GM12878 (cell line): Measurements from ENCODE around the gene TIMM50. TPM values are rescaled to one million over a fixed set of nuclear protein-coding genes. Genes with fewer than 3 reads are reported as not detected.

ENCODE experiments used
- ATAC-seq: fragments of 200-7000 bp; cut with Tn5 transposase; 3 replicates; pipeline ENCODE4 v1.9.1; 2020; ENCODE audit warnings: mild to moderate bottlenecking, moderate library complexity
- BruUV-seq: library from RNA; stranded (reverse); fragments of 400-500 nt; replicated peaks from 2 replicates; lab custom pipeline; 2021; lab: Mats Ljungman, UMichigan
- CTCF ChIA-PET: fragments of 300-600 bp; sonication (Branson Sonifier 250); formaldehyde crosslinking; extraction: SDS; loops from one replicate; lab custom pipeline; 2021; ENCODE audit warnings: inconsistent platforms; lab: Yijun Ruan, JAX
- POLR2A ChIA-PET: fragments of 350-600 bp; formaldehyde crosslinking; extraction: SDS; loops from one replicate; lab custom pipeline; 2021; ENCODE audit warnings: inconsistent platforms; lab: Charles Lee
- RAD21 ChIA-PET: fragments of 300-600 bp; sonication (Branson Sonifier 250); formaldehyde crosslinking; loops from one replicate; lab custom pipeline; 2023; ENCODE audit warnings: antibody characterized with exemption; ENCODE audit not compliant: unreplicated experiment; lab: Charles Lee
- SMC1A ChIA-PET: fragments of 300-600 bp; sonication (Branson Sonifier 250); formaldehyde crosslinking; loops from one replicate; lab custom pipeline; 2023; ENCODE audit not compliant: unreplicated experiment, uncharacterized antibody; lab: Charles Lee
- DNase-seq: peaks from one replicate; pipeline ENCODE4 v3.0.0-alpha.2; 2011; ENCODE audit warnings: low read depth, low spot score
- FAIRE-seq: peaks from 3 replicates; lab custom pipeline; 2011; peaks lifted over from hg19 to GRCh38; lab: Jason Lieb, UNC
- H2AFZ ChIP-seq: 2 replicates; pipeline ENCODE4 v1.6.0; 2011; ENCODE audit warnings: low read depth, low read length, control low read depth; ENCODE audit not compliant: control insufficient read depth
- H3K27ac ChIP-seq: 2 replicates; pipeline ENCODE4 v1.5.1; 2011; ENCODE audit warnings: control low read depth; ENCODE audit not compliant: control insufficient read depth, insufficient read depth
- H3K27me3 ChIP-seq, 2 experiments: replicated peaks in 1 of 2; 2 replicates each; pipeline versions ENCODE4 v1.6.0 to v1.6.1; 2011; ENCODE audit warnings: low read length in 1 of 2; ENCODE audit not compliant: control insufficient read depth in 2 of 2, insufficient read depth in 2 of 2
- H3K36me3 ChIP-seq, 2 experiments: 2 replicates each; pipeline ENCODE4 v1.5.1; 2011; ENCODE audit warnings: low read length in 1 of 2; ENCODE audit not compliant: control insufficient read depth in 2 of 2, insufficient read depth in 2 of 2
- H3K4me1 ChIP-seq: 2 replicates; pipeline ENCODE4 v1.6.1; 2011; ENCODE audit warnings: mild to moderate bottlenecking, low read length, moderate library complexity, mixed read lengths; ENCODE audit not compliant: control insufficient read depth, insufficient read depth
- H3K4me2 ChIP-seq: 2 replicates; pipeline ENCODE4 v1.6.0; 2011; ENCODE audit warnings: control low read depth; ENCODE audit not compliant: control insufficient read depth, insufficient read depth
- H3K4me3 ChIP-seq: fragments of 200-600 bp; sonication (generic); 2 replicates; pipeline ENCODE4 v1.5.1; 2016
- H3K79me2 ChIP-seq: 2 replicates; pipeline ENCODE4 v1.6.0; 2011; ENCODE audit warnings: low read length; ENCODE audit not compliant: control insufficient read depth, insufficient read depth
- H3K9ac ChIP-seq: 2 replicates; pipeline ENCODE4 v1.8.0; 2011; ENCODE audit warnings: low read length, control low read depth, mixed read lengths; ENCODE audit not compliant: control insufficient read depth, insufficient read depth
- H3K9me3 ChIP-seq: replicated peaks from 3 replicates; pipeline ENCODE4 v1.5.1; 2011; ENCODE audit warnings: mild to moderate bottlenecking, low read length; ENCODE audit not compliant: control insufficient read depth, insufficient read depth
- H4K20me1 ChIP-seq: 2 replicates; pipeline ENCODE4 v1.6.0; 2011; ENCODE audit not compliant: control insufficient read depth, insufficient read depth
- BHLHE40 ChIP-seq, 2 experiments: fragments of 450-650 bp in 1 of 2; IDR thresholded peaks; 2 replicates each; pipeline ENCODE4 v1.6.1; 2011 to 2017; ENCODE audit warnings: low read depth in 2 of 2, borderline replicate concordance in 1 of 2, improper control_type of control experiment in 1 of 2, low read length in 1 of 2, mild to moderate bottlenecking in 1 of 2
- FOXK2 ChIP-seq: fragments of 450-650 bp; IDR thresholded peaks from 2 replicates; pipeline ENCODE4 v1.6.1; 2017; ENCODE audit warnings: mild to moderate bottlenecking, moderate library complexity
- IKZF1 ChIP-seq: fragments of 450-650 bp; conservative IDR thresholded peaks from 2 replicates; pipeline ENCODE4 v1.6.1; 2017; ENCODE audit warnings: antibody characterized with exemption, mild to moderate bottlenecking
- IKZF2 ChIP-seq, 2 experiments: fragments of 450-650 bp; IDR thresholded peaks; 2 replicates each; pipeline ENCODE4 v1.6.1; 2017; ENCODE audit warnings: mild to moderate bottlenecking in 2 of 2, moderate library complexity in 2 of 2
- NR2C2 ChIP-seq: IDR thresholded peaks from 2 replicates; pipeline ENCODE4 v1.6.1; 2011; ENCODE audit warnings: borderline replicate concordance, low read depth; ENCODE audit not compliant: control insufficient read depth, insufficient read length
- NR2F1 ChIP-seq: fragments of 450-650 bp; conservative IDR thresholded peaks from 2 replicates; pipeline ENCODE4 v1.6.1; 2017; ENCODE audit warnings: mild to moderate bottlenecking
- SMAD5 ChIP-seq: IDR thresholded peaks from 2 replicates; pipeline ENCODE4 v1.6.1; 2016; ENCODE audit warnings: antibody characterized with exemption, low read depth
- SMC3 ChIP-seq: IDR thresholded peaks from 2 replicates; pipeline ENCODE4 v1.6.1; 2011; ENCODE audit warnings: low read length, improper control_type of control experiment, borderline replicate concordance
- ZNF274 ChIP-seq: IDR thresholded peaks from one replicate; pipeline ENCODE4 v1.8.0; 2011; ENCODE audit not compliant: insufficient read length, insufficient read depth
- WGBS: methylation state at CpG from one replicate; pipeline ENCODE4 v1.1.6; 2016; ENCODE audit warnings: low lambda C conversion rate; ENCODE audit not compliant: insufficient replicate concordance, insufficient coverage; ENCODE audit errors: missing lambda C conversion rate; 5-methylcytosine and 5-hydroxymethylcytosine counted together
- in situ Hi-C: fragments of 300-500 bp; cut with MboI; formaldehyde crosslinking; loops from 9 replicates; pipeline ENCODE4 v1.14.3; 2018; ENCODE audit warnings: mixed read lengths
- intact Hi-C: fragments of 100-400 bp; cut with micrococcal nuclease; formaldehyde crosslinking; loops from one replicate; pipeline ENCODE4 v1.14.2; 2022; ENCODE audit not compliant: unreplicated experiment
- polyA plus RNA-seq, 11 experiments: library from polyadenylated mRNA; depleted of rRNA in 4 of 11; unstranded in 6 of 11; stranded (reverse) in 5 of 11; fragments of >200 nt; fragmentation: Nextera tagmentation in 4 of 11; fragmentation: Illumina TruSeq in 1 of 11; extraction: Ambion mirVana in 4 of 11; extraction: Trizol in 1 of 11; gene quantifications; 1 replicate in 1 of 11; 2 replicates in 10 of 11; pipeline versions ENCODE4 v1.2.1 to v1.2.3, GENCODE V29; 2011 to 2016; ENCODE audit warnings: inconsistent platforms in 2 of 11, missing spikeins in 2 of 11, low read depth in 1 of 11
- total RNA-seq, 4 experiments: library from RNA; depleted of rRNA in 3 of 4; stranded (reverse); fragments of >200 nt in 3 of 4; fragmentation: Illumina TruSeq in 1 of 4; extraction: Trizol in 1 of 4; gene quantifications; 2 replicates each; pipeline versions ENCODE4 v1.2.1 to v1.2.3, GENCODE V29; 2013 to 2021
- TF ChIP-seq, protein P1 (sequence below): fragments of 450-650 bp; IDR thresholded peaks from 2 replicates; pipeline ENCODE4 v1.6.1; 2016; ENCODE audit warnings: mild to moderate bottlenecking
- TF ChIP-seq, protein P2 (sequence below): fragments of 450-650 bp; formaldehyde crosslinking; IDR thresholded peaks from 2 replicates; pipeline ENCODE4 v1.4.0; 2020; ENCODE audit warnings: mild to moderate bottlenecking, moderate library complexity
- TF ChIP-seq, protein P3 (sequence below), 3 experiments: IDR thresholded peaks in 2 of 3; conservative IDR thresholded peaks in 1 of 3; 2 replicates each; pipeline ENCODE4 v1.5.1; 2011; ENCODE audit warnings: low read depth in 3 of 3, low read length in 3 of 3, mild to moderate bottlenecking in 3 of 3, control low read depth in 2 of 3, moderate library complexity in 2 of 3, inconsistent platforms in 1 of 3, mixed read lengths in 1 of 3; ENCODE audit not compliant: control insufficient read depth in 2 of 3, insufficient read depth in 1 of 3; ENCODE audit errors: extremely low read depth in 1 of 3

Gene TIMM50
- total and polyA plus RNA-seq, 10 of the 15 experiments (the other 5 are each of a cell fraction or from before 2014, with no cell fraction given) = 15.6 to 146 (median 101) TPM

DNA sequence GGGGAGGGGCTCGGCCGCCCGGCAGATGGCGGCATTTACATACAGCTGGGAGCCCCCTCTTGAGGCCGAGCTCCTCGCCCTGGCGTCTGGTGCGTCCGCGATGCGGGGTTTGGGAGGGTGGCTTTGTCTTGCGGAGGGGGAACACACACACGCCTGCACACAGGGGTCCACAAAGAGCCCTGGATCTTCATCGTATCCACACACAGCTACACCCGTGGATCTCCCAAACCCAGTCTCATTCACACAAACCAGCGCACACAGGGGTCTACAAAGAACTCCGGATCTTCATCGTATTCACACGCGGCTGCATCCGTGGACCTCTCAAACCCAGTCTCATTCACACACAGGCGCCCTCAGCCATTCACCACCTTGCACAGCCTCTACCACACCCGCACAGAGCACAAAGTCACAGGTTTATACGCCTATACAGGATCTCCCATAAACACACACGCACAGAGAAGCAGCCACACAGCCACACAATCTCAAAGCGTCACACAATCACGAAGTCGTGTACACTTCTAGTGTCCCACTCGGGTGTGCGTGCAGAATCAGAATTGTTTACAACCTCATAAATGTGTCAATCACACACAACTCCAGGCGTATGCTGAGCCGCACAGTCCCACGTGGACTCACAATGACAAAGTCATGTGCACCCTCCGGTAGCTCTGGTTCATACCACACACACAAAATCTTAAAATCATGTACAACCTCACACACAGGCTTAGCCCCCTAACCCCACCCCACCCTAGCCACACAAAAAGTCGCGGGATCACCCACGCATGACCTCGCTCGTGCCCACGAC lies 17.6 kb downstream of the TIMM50 start:
- POLR2A ChIA-PET = interaction anchor here (0.5 to 1.2 kb wide), 5 partner anchors 29 to 238 kb away, joined by 3 to 5 read pairs (median 3); no protein-coding TSS in a partner anchor
- no peaks in the 10 kb centered on the region; the same call in 2 of the 3 replicates for H3K9me3 ChIP-seq
- H3K27me3 ChIP-seq = peaks cover 0 to 19% of the 10 kb centered on the region in 2 experiments; a peak in 2 of 4 replicates
- H3K4me3 ChIP-seq = 0 out of 2 replicates have a peak overlapping the region, but pooled peaks have one; percentile 5
- peaks cover 10% of the 10 kb centered on the region for H3K4me1 ChIP-seq
- peak overlapping the region; percentile 89 for H3K4me2 ChIP-seq
- 2% methylated on average over 40 of the region's 40 CpGs for WGBS
- in situ Hi-C loops (no loop called here), intact Hi-C loops (loop anchor here (5.0 kb wide), 1 partner anchor 51 kb away; the partner anchor contains the start of gene SUPT5H)
- no peak overlapping the region for H3K27ac ChIP-seq
- CTCF ChIA-PET = interaction anchor here (0.6 to 2.9 kb wide), 18 partner anchors 10 to 400 kb away, joined by 3 to 19 read pairs (median 4); partner anchors contain the start of genes EID2B and PLEKHG2
- FAIRE-seq (no peak), ATAC-seq (peak; percentile 79), DNase-seq (no peak)
- H2AFZ ChIP-seq = no peak overlapping the region; the same call in 1 of the 2 replicates
- H4K20me1 ChIP-seq = no peaks in the 10 kb centered on the region
- H3K79me2 ChIP-seq = no peaks in the 10 kb centered on the region
- SMC1A ChIA-PET = interaction anchor here (0.6 to 3.0 kb wide), 12 partner anchors 13 to 107 kb away, joined by 3 to 11 read pairs (median 3); partner anchors contain the start of genes EID2B, MED29, PAF1 and RPS16
- RAD21 ChIA-PET = interaction anchor here (0.5 to 2.2 kb wide), 8 partner anchors 13 to 829 kb away, joined by 3 to 13 read pairs (median 4); partner anchors contain the start of gene EID2B
- H3K9ac ChIP-seq = no peak overlapping the region
- H3K36me3 ChIP-seq = no peaks in the 10 kb centered on the region
- no TSS peak for BruUV-seq
- TF ChIP-seq NR2C2 (no peak), IKZF1 (peak; percentile 35; the same call in 1 of the 2 replicates), NR2F1 (no peak; the same call in 1 of the 2 replicates), SMAD5 (no peak), BHLHE40 (IDR thresholded peaks at IDR 0.05; ENCODE audit: borderline replicate concordance in 1 of 2, low read depth in 2 of 2, low read length in 1 of 2) (peak; percentile 78 to 87; a peak in 3 of 4 replicates), IKZF2 (IDR thresholded peaks at IDR 0.05) (0 out of 4 replicates have a peak, but pooled peaks of 1 of the 2 experiments have one; percentile 21), FOXK2 (no peak), ZNF274 (no peak), SMC3 (peak; percentile 27; the same call in 1 of the 2 replicates)
- TF ChIP-seq, protein P1, sequence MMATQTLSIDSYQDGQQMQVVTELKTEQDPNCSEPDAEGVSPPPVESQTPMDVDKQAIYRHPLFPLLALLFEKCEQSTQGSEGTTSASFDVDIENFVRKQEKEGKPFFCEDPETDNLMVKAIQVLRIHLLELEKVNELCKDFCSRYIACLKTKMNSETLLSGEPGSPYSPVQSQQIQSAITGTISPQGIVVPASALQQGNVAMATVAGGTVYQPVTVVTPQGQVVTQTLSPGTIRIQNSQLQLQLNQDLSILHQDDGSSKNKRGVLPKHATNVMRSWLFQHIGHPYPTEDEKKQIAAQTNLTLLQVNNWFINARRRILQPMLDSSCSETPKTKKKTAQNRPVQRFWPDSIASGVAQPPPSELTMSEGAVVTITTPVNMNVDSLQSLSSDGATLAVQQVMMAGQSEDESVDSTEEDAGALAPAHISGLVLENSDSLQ = peak; percentile 88
- TF ChIP-seq, protein P2, sequence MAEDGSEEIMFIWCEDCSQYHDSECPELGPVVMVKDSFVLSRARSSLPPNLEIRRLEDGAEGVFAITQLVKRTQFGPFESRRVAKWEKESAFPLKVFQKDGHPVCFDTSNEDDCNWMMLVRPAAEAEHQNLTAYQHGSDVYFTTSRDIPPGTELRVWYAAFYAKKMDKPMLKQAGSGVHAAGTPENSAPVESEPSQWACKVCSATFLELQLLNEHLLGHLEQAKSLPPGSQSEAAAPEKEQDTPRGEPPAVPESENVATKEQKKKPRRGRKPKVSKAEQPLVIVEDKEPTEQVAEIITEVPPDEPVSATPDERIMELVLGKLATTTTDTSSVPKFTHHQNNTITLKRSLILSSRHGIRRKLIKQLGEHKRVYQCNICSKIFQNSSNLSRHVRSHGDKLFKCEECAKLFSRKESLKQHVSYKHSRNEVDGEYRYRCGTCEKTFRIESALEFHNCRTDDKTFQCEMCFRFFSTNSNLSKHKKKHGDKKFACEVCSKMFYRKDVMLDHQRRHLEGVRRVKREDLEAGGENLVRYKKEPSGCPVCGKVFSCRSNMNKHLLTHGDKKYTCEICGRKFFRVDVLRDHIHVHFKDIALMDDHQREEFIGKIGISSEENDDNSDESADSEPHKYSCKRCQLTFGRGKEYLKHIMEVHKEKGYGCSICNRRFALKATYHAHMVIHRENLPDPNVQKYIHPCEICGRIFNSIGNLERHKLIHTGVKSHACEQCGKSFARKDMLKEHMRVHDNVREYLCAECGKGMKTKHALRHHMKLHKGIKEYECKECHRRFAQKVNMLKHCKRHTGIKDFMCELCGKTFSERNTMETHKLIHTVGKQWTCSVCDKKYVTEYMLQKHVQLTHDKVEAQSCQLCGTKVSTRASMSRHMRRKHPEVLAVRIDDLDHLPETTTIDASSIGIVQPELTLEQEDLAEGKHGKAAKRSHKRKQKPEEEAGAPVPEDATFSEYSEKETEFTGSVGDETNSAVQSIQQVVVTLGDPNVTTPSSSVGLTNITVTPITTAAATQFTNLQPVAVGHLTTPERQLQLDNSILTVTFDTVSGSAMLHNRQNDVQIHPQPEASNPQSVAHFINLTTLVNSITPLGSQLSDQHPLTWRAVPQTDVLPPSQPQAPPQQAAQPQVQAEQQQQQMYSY (CRISPR knock-in tag) = no peak
- TF ChIP-seq, protein P3, sequence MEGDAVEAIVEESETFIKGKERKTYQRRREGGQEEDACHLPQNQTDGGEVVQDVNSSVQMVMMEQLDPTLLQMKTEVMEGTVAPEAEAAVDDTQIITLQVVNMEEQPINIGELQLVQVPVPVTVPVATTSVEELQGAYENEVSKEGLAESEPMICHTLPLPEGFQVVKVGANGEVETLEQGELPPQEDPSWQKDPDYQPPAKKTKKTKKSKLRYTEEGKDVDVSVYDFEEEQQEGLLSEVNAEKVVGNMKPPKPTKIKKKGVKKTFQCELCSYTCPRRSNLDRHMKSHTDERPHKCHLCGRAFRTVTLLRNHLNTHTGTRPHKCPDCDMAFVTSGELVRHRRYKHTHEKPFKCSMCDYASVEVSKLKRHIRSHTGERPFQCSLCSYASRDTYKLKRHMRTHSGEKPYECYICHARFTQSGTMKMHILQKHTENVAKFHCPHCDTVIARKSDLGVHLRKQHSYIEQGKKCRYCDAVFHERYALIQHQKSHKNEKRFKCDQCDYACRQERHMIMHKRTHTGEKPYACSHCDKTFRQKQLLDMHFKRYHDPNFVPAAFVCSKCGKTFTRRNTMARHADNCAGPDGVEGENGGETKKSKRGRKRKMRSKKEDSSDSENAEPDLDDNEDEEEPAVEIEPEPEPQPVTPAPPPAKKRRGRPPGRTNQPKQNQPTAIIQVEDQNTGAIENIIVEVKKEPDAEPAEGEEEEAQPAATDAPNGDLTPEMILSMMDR (IDR thresholded peaks at IDR 0.05 in 2 of 3, conservative IDR thresholded peaks at IDR 0.05 in 1 of 3; ENCODE audit: control insufficient read depth in 2 of 3, extremely low read depth in 1 of 3, insufficient read depth in 1 of 3, low read depth in 3 of 3, low read length in 3 of 3) = peak in 2 of 3 experiments; percentile 35 to 51; a peak in 4 of 6 replicates
